Activated T-cell treated with anti-CD3 and anti-CD28 coated beads, Interleukin-2, amount 50 U/mL, for 24 hours (primary cell): ENCODE measurements around the gene STEAP3.

Experiments
- DNase-seq: peaks from one replicate; pipeline ENCODE4 v3.0.0-alpha.2; 2020
- H3K27ac Mint-ChIP-seq: 2 replicates; pipeline ENCODE4 v1.8.0; 2020; ENCODE audit warnings: mild to moderate bottlenecking, mixed read lengths
- H3K27me3 Mint-ChIP-seq: 2 replicates; pipeline ENCODE4 v1.8.0; 2020; ENCODE audit warnings: mixed read lengths
- H3K36me3 Mint-ChIP-seq: 2 replicates; pipeline ENCODE4 v1.8.0; 2020; ENCODE audit warnings: low read depth, mixed read lengths
- H3K4me1 Mint-ChIP-seq: 2 replicates; pipeline ENCODE4 v1.8.0; 2020; ENCODE audit warnings: low read depth, mixed read lengths
- H3K4me3 Mint-ChIP-seq: 2 replicates; pipeline ENCODE4 v1.8.0; 2020; ENCODE audit warnings: mild to moderate bottlenecking, moderate library complexity, mixed read lengths
- H3K9me3 Mint-ChIP-seq: 2 replicates; pipeline ENCODE4 v1.8.0; 2020; ENCODE audit warnings: mixed read lengths

The STEAP3 gene

GRCh38 chr2:119223521-119224390 lies at the start of gene STEAP3:
Gene STEAP3 (plus strand): TSS chr2:119223834. CDS start chr2:119231013, 7,179 bp downstream.
- Mint-ChIP-seq H3K36me3 (no peaks in the 10 kb centered on the region), H3K27me3 (peaks cover 56% of the 10 kb centered on the region), H3K4me1 (no peaks in the 10 kb centered on the region), H3K4me3 (peak within 1 kb of the TSS; percentile 8), H3K9me3 (no peaks in the 10 kb centered on the region), H3K27ac (no peak within 1 kb of the TSS)
- no peak for DNase-seq

- peaks cover under 1% of the 10 kb centered on the region for H3K27me3 Mint-ChIP-seq
- no peaks in the 10 kb centered on the region for H3K36me3 Mint-ChIP-seq
- H3K27ac Mint-ChIP-seq, result no peak overlapping the region
- H3K4me3 Mint-ChIP-seq, result no peak overlapping the region
- H3K9me3 Mint-ChIP-seq, result no peaks in the 10 kb centered on the region
- H3K4me1 Mint-ChIP-seq, result no peaks in the 10 kb centered on the region
- DNase-seq, result peak; percentile 72
These were observed 49.2 kb upstream of the STEAP3 start for GRCh38 chr2:119174216-119174992.

- no peaks in the 10 kb centered on the region for H3K4me1 Mint-ChIP-seq
- H3K4me3 Mint-ChIP-seq, result no peak overlapping the region
- no peak for DNase-seq
- H3K9me3 Mint-ChIP-seq, result no peaks in the 10 kb centered on the region
- no peak overlapping the region for H3K27ac Mint-ChIP-seq
- no peaks in the 10 kb centered on the region for H3K27me3 Mint-ChIP-seq
- no peaks in the 10 kb centered on the region for H3K36me3 Mint-ChIP-seq
These were observed 48.7 kb upstream of the STEAP3 start for GRCh38 chr2:119174993-119175347.

- Mint-ChIP-seq H3K36me3 (no peaks in the 10 kb centered on the region), H3K9me3 (no peaks in the 10 kb centered on the region), H3K4me1 (no peaks in the 10 kb centered on the region), H3K27ac (no peak overlapping the region), H3K27me3 (no peaks in the 10 kb centered on the region), H3K4me3 (no peak overlapping the region)
- no peak for DNase-seq
These were observed 48.1 kb upstream of the STEAP3 start for GRCh38 chr2:119175517-119175916.

GRCh38 chr2:119177171-119177837 lies 46.3 kb upstream of the STEAP3 start:
- Mint-ChIP-seq H3K4me1 (no peaks in the 10 kb centered on the region), H3K4me3 (no peak overlapping the region), H3K27me3 (no peaks in the 10 kb centered on the region), H3K27ac (no peak overlapping the region), H3K9me3 (no peaks in the 10 kb centered on the region), H3K36me3 (no peaks in the 10 kb centered on the region)
- DNase-seq, result no peak

GRCh38 chr2:119177838-119178190 lies 45.8 kb upstream of the STEAP3 start:
- no peaks in the 10 kb centered on the region for H3K36me3 Mint-ChIP-seq
- H3K27me3 Mint-ChIP-seq, result no peaks in the 10 kb centered on the region
- no peaks in the 10 kb centered on the region for H3K9me3 Mint-ChIP-seq
- H3K27ac Mint-ChIP-seq, result no peak overlapping the region
- no peaks in the 10 kb centered on the region for H3K4me1 Mint-ChIP-seq
- DNase-seq, result no peak
- no peak overlapping the region for H3K4me3 Mint-ChIP-seq

GRCh38 chr2:119178776-119179175 lies 44.9 kb upstream of the STEAP3 start:
- DNase-seq, result no peak
- no peaks in the 10 kb centered on the region for H3K4me1 Mint-ChIP-seq
- H3K36me3 Mint-ChIP-seq, result no peaks in the 10 kb centered on the region
- no peak overlapping the region for H3K27ac Mint-ChIP-seq
- no peak overlapping the region for H3K4me3 Mint-ChIP-seq
- H3K9me3 Mint-ChIP-seq, result no peaks in the 10 kb centered on the region
- no peaks in the 10 kb centered on the region for H3K27me3 Mint-ChIP-seq

GRCh38 chr2:119179202-119179601 lies 44.4 kb upstream of the STEAP3 start:
- H3K36me3 Mint-ChIP-seq, result no peaks in the 10 kb centered on the region
- no peak for DNase-seq
- no peak overlapping the region for H3K27ac Mint-ChIP-seq
- H3K9me3 Mint-ChIP-seq, result no peaks in the 10 kb centered on the region
- no peaks in the 10 kb centered on the region for H3K4me1 Mint-ChIP-seq
- no peak overlapping the region for H3K4me3 Mint-ChIP-seq
- H3K27me3 Mint-ChIP-seq, result no peaks in the 10 kb centered on the region

GRCh38 chr2:119179991-119180390 lies 43.6 kb upstream of the STEAP3 start:
- DNase-seq, result no peak
- no peaks in the 10 kb centered on the region for H3K9me3 Mint-ChIP-seq
- no peak overlapping the region for H3K27ac Mint-ChIP-seq
- H3K4me3 Mint-ChIP-seq, result no peak overlapping the region
- H3K36me3 Mint-ChIP-seq, result no peaks in the 10 kb centered on the region
- no peaks in the 10 kb centered on the region for H3K27me3 Mint-ChIP-seq
- H3K4me1 Mint-ChIP-seq, result no peaks in the 10 kb centered on the region

- H3K36me3 Mint-ChIP-seq, result no peaks in the 10 kb centered on the region
- no peaks in the 10 kb centered on the region for H3K27me3 Mint-ChIP-seq
- no peaks in the 10 kb centered on the region for H3K9me3 Mint-ChIP-seq
- H3K27ac Mint-ChIP-seq, result no peak overlapping the region
- DNase-seq, result no peak
- H3K4me3 Mint-ChIP-seq, result no peak overlapping the region
- no peaks in the 10 kb centered on the region for H3K4me1 Mint-ChIP-seq
These were observed 42.7 kb upstream of the STEAP3 start for GRCh38 chr2:119180892-119181291.

- H3K4me1 Mint-ChIP-seq, result no peaks in the 10 kb centered on the region
- no peak overlapping the region for H3K4me3 Mint-ChIP-seq
- DNase-seq, result no peak
- H3K27me3 Mint-ChIP-seq, result no peaks in the 10 kb centered on the region
- no peak overlapping the region for H3K27ac Mint-ChIP-seq
- no peaks in the 10 kb centered on the region for H3K9me3 Mint-ChIP-seq
- H3K36me3 Mint-ChIP-seq, result no peaks in the 10 kb centered on the region
These were observed 42.2 kb upstream of the STEAP3 start for GRCh38 chr2:119181391-119181790.

- Mint-ChIP-seq H3K4me1 (no peaks in the 10 kb centered on the region), H3K4me3 (no peak overlapping the region), H3K9me3 (no peaks in the 10 kb centered on the region), H3K27ac (no peak overlapping the region), H3K27me3 (no peaks in the 10 kb centered on the region), H3K36me3 (no peaks in the 10 kb centered on the region)
- no peak for DNase-seq
These were observed 41.7 kb upstream of the STEAP3 start for GRCh38 chr2:119181791-119182445.

GRCh38 chr2:119184512-119184911 lies 39.1 kb upstream of the STEAP3 start:
- Mint-ChIP-seq H3K4me1 (no peaks in the 10 kb centered on the region), H3K4me3 (no peak overlapping the region), H3K27me3 (peaks cover 9% of the 10 kb centered on the region), H3K9me3 (no peaks in the 10 kb centered on the region), H3K27ac (no peak overlapping the region), H3K36me3 (no peaks in the 10 kb centered on the region)
- no peak for DNase-seq

- Mint-ChIP-seq H3K27ac (no peak overlapping the region), H3K27me3 (peaks cover 35% of the 10 kb centered on the region), H3K4me3 (no peak overlapping the region), H3K4me1 (no peaks in the 10 kb centered on the region), H3K36me3 (no peaks in the 10 kb centered on the region), H3K9me3 (no peaks in the 10 kb centered on the region)
- no peak for DNase-seq
These were observed 33.1 kb upstream of the STEAP3 start for GRCh38 chr2:119190321-119191111.
